ENCODE results near the gene INPP5A. TPM values are rescaled to one million over a fixed set of nuclear protein-coding genes. Genes with fewer than 3 reads are reported as not detected.

The INPP5A gene
- total and polyA plus RNA-seq, 2 of the 13 experiments (the other 11 are each of a cell fraction or from before 2014, with no cell fraction given) = 17.5 to 37.9 TPM

DNA sequence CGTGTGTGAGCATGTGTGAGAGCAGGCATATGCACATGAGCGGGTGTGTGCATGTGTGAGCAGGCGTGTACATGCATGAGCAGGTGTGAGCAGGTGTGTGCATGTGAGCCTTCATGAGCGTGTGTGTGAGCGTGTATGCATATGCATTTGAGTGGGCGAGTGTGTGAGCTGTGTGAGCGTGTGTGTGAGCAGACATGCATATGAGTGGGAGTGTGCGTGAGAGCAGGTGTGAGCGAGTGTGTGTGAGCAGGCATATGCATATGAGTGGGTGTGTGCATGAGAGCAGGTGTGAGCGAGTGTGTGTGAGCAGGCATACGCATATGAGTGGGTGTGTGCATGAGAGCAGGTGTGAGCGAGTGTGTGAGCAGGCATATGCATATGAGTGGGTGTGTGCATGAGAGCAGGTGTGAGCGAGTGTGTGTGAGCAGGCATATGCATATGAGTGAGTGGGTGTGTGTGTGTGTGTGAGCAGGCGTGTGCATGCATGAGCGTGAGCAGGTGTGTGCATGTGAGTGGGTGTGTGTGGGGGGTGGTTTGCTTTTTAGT is 217.7 kb downstream of the INPP5A start (continued):
- TF ChIP-seq, protein P1, sequence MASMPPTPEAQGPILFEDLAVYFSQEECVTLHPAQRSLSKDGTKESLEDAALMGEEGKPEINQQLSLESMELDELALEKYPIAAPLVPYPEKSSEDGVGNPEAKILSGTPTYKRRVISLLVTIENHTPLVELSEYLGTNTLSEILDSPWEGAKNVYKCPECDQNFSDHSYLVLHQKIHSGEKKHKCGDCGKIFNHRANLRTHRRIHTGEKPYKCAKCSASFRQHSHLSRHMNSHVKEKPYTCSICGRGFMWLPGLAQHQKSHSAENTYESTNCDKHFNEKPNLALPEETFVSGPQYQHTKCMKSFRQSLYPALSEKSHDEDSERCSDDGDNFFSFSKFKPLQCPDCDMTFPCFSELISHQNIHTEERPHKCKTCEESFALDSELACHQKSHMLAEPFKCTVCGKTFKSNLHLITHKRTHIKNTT (CRISPR knock-in tag; IDR thresholded peaks at IDR 0.05) = no peak
- TF ChIP-seq ADNP (CRISPR knock-in tag; IDR thresholded peaks at IDR 0.05) = no peak

DNA sequence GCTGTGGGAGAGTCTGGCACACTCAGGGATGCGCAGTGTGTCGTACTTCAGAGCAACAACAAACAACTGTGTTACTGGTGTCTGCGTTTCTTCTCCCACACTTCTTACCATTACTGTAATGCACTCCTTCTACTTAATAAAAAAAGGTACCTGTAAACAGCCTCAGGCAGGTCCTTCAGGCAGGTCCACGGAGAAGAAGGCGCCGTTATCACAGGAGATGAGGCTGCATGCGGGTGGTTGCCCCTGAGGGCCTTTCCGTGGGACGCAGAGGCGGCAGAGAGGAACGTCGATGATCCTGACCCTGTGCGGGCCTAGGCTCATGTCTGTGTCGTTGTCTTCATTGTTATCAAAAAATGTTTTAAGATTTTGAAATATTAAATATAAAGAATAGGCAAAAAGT is 219.0 kb downstream of the INPP5A start:
- Histone ChIP-seq H3K36me3 (replicated peaks in 1 of 2; ENCODE audit: control insufficient read depth in 1 of 2, insufficient read depth in 2 of 2, low read length in 2 of 2) (peaks cover 0 to 8% of the 10 kb centered on the region in 2 experiments; a peak in 1 of 5 replicates), H3K27ac (ENCODE audit: extremely low read length, insufficient read depth, low read length) (no peak overlapping the region), H3K4me2 (ENCODE audit: low read depth, low read length) (no peak overlapping the region), H3K4me1 (ENCODE audit: insufficient read depth, low read length) (no peaks in the 10 kb centered on the region), H3K9ac (ENCODE audit: insufficient read depth, low read depth, low read length) (no peak overlapping the region), H3K79me2 (ENCODE audit: insufficient read depth, low read length) (no peaks in the 10 kb centered on the region), H2AFZ (ENCODE audit: low read length) (no peak overlapping the region), H3K9me3 (ENCODE audit: low read length) (no peaks in the 10 kb centered on the region), H3K4me3 (replicated peaks in 1 of 3; ENCODE audit: insufficient read depth in 1 of 3, low read depth in 2 of 3, low read length in 3 of 3) (no peak overlapping the region), H3K27me3 (ENCODE audit: control insufficient read depth in 1 of 2, insufficient read depth in 2 of 2, low read length in 2 of 2) (no peaks in the 10 kb centered on the region), H4K20me1 (ENCODE audit: insufficient read depth, low read length) (no peaks in the 10 kb centered on the region)
- no TSS peak for BruUV-seq (replicated peaks)
- TF ChIP-seq FOXP1 (IDR thresholded peaks at IDR 0.05) = no peak
- no peak for TF ChIP-seq FOXP1 (CRISPR knock-in tag; IDR thresholded peaks at IDR 0.05)
- no peak for TF ChIP-seq ZNF441 (CRISPR knock-in tag; IDR thresholded peaks at IDR 0.05; ENCODE audit: borderline replicate concordance)
- TF ChIP-seq, protein P2, sequence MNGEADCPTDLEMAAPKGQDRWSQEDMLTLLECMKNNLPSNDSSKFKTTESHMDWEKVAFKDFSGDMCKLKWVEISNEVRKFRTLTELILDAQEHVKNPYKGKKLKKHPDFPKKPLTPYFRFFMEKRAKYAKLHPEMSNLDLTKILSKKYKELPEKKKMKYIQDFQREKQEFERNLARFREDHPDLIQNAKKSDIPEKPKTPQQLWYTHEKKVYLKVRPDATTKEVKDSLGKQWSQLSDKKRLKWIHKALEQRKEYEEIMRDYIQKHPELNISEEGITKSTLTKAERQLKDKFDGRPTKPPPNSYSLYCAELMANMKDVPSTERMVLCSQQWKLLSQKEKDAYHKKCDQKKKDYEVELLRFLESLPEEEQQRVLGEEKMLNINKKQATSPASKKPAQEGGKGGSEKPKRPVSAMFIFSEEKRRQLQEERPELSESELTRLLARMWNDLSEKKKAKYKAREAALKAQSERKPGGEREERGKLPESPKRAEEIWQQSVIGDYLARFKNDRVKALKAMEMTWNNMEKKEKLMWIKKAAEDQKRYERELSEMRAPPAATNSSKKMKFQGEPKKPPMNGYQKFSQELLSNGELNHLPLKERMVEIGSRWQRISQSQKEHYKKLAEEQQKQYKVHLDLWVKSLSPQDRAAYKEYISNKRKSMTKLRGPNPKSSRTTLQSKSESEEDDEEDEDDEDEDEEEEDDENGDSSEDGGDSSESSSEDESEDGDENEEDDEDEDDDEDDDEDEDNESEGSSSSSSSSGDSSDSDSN (CRISPR knock-in tag; IDR thresholded peaks at IDR 0.05) = no peak
- TF ChIP-seq HNRNPUL1 (IDR thresholded peaks at IDR 0.05; ENCODE audit: low read depth, low read length) = no peak
- no peak for TF ChIP-seq ZNF460 (CRISPR knock-in tag; IDR thresholded peaks at IDR 0.05; ENCODE audit: borderline replicate concordance)
- ATAC-seq = no peak
- no peak for FAIRE-seq
- ChIA-PET CTCF (ENCODE audit: low intra/inter-chr PET ratio, low total read pairs) (no interaction called here), POLR2A (no interaction called here)
- intact Hi-C loops (cut with micrococcal nuclease; ENCODE audit: unreplicated experiment) (no loop called here), in situ Hi-C loops (cut with HindIII; ENCODE audit: extremely low pct_ligation_motif_present, low pct_unique_long_range_greater_than_20kb) (no loop called here)
- DNase-seq (ENCODE audit: low spot score) = no peak
- WGBS (ENCODE audit: low lambda C conversion rate) = 98% methylated on average over 14 of the region's 14 CpGs

Measured in HepG2 (cell line).